ENCODE data around the gene TMEM161A.
A peak's percentile ranks its signal among the peaks of the same experiment; 100 is the strongest.

GRCh38 chr19:19145684-19146608 lies 7.7 kb upstream of the TMEM161A start:
- TF ChIP-seq EP300 (IDR thresholded peaks at IDR 0.05) (no peak), CTCF (IDR thresholded peaks at IDR 0.05) (peak; percentile 89 to 93 (median 89))

Data from ovary (tissue), 3 donors.